Peyer's patch (tissue), 4 donors: ENCODE measurements around the gene MRPL51. TPM values are rescaled to one million over a fixed set of nuclear protein-coding genes. Genes with fewer than 3 reads are reported as not detected.

ENCODE experiments used
- DNase-seq, 3 donors: peaks; one replicate each; pipeline ENCODE4 v3.0.0-alpha.2; 2017 to 2019
- H3K27ac ChIP-seq, 4 donors: fragments of 200-600 bp; sonication (generic); one replicate each; pipeline ENCODE4 v1.5.1; 2016 to 2019
- H3K27me3 ChIP-seq, 2 donors: fragments of 200-600 bp; sonication (generic); one replicate each; pipeline ENCODE4 v1.5.1; 2019
- H3K36me3 ChIP-seq, 3 donors: fragments of 200-600 bp; sonication (generic); one replicate each; pipeline ENCODE4 v1.5.1; 2016 to 2019
- H3K4me1 ChIP-seq, 4 donors: fragments of 200-600 bp; sonication (generic); one replicate each; pipeline ENCODE4 v1.5.1; 2016 to 2019
- H3K4me3 ChIP-seq, 4 donors: fragments of 200-600 bp; sonication (generic); 1 replicate in 3 of 4; 2 replicates in 1 of 4; pipeline ENCODE4 v1.5.1; 2016 to 2019; ENCODE audit warnings: mild to moderate bottlenecking in 1 of 4
- H3K9me3 ChIP-seq, 4 donors: fragments of 200-600 bp; sonication (generic); one replicate each; pipeline ENCODE4 v1.5.1; 2016 to 2019; ENCODE audit warnings: mild to moderate bottlenecking in 1 of 4
- POLR2A ChIP-seq, 2 donors: fragments of 450-650 bp; IDR thresholded peaks; one replicate each; pipeline ENCODE4 v1.5.1; 2017; ENCODE audit warnings: antibody characterized with exemption in 2 of 2, mild to moderate bottlenecking in 2 of 2, moderate library complexity in 2 of 2
- total RNA-seq, 4 donors: library from RNA; depleted of rRNA; stranded (reverse); fragments of >200 nt; gene quantifications; one replicate each; pipeline ENCODE4 v1.1.0, GENCODE V29; 2016
- TF ChIP-seq, protein P1 (sequence below), 6 experiments: fragments of 450-650 bp in 4 of 6; fragments of 200-600 bp in 2 of 6; sonication (generic) in 1 of 6; IDR thresholded peaks; one replicate each; pipeline ENCODE4 v1.5.1; 2017 to 2019; ENCODE audit warnings: antibody characterized with exemption in 6 of 6, mild to moderate bottlenecking in 3 of 6, moderate library complexity in 1 of 6

Gene MRPL51
- total RNA-seq, 4 donors from 2014 or later, result 23.5 to 71.8 (median 61.6) TPM

DNA sequence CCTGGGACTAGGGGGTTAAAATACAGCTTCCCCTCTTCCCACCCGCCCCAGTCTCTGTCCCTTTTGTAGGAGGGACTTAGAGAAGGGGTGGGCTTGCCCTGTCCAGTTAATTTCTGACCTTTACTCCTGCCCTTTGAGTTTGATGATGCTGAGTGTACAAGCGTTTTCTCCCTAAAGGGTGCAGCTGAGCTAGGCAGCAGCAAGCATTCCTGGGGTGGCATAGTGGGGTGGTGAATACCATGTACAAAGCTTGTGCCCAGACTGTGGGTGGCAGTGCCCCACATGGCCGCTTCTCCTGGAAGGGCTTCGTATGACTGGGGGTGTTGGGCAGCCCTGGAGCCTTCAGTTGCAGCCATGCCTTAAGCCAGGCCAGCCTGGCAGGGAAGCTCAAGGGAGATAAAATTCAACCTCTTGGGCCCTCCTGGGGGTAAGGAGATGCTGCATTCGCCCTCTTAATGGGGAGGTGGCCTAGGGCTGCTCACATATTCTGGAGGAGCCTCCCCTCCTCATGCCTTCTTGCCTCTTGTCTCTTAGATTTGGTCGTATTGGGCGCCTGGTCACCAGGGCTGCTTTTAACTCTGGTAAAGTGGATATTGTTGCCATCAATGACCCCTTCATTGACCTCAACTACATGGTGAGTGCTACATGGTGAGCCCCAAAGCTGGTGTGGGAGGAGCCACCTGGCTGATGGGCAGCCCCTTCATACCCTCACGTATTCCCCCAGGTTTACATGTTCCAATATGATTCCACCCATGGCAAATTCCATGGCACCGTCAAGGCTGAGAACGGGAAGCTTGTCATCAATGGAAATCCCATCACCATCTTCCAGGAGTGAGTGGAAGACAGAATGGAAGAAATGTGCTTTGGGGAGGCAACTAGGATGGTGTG, 43.1 kb upstream of the MRPL51 start:
- H3K9me3 ChIP-seq, result no peaks in the 10 kb centered on the region
- peak overlapping the region; percentile 97 to 98 (median 98) for H3K27ac ChIP-seq
- no peaks in the 10 kb centered on the region for H3K27me3 ChIP-seq
- H3K4me3 ChIP-seq, result peak overlapping the region; percentile 67 to 96 (median 80)
- peaks cover 0 to 35% (median 0%) of the 10 kb centered on the region in 3 donors for H3K36me3 ChIP-seq
- DNase-seq, result no peak
- no peak for TF ChIP-seq POLR2A (IDR thresholded peaks at IDR 0.05)
- TF ChIP-seq, protein P1, sequence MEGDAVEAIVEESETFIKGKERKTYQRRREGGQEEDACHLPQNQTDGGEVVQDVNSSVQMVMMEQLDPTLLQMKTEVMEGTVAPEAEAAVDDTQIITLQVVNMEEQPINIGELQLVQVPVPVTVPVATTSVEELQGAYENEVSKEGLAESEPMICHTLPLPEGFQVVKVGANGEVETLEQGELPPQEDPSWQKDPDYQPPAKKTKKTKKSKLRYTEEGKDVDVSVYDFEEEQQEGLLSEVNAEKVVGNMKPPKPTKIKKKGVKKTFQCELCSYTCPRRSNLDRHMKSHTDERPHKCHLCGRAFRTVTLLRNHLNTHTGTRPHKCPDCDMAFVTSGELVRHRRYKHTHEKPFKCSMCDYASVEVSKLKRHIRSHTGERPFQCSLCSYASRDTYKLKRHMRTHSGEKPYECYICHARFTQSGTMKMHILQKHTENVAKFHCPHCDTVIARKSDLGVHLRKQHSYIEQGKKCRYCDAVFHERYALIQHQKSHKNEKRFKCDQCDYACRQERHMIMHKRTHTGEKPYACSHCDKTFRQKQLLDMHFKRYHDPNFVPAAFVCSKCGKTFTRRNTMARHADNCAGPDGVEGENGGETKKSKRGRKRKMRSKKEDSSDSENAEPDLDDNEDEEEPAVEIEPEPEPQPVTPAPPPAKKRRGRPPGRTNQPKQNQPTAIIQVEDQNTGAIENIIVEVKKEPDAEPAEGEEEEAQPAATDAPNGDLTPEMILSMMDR (IDR thresholded peaks at IDR 0.05), result no peak
- H3K4me1 ChIP-seq, result peaks cover 4 to 82% (median 36%) of the 10 kb centered on the region in 4 donors

DNA sequence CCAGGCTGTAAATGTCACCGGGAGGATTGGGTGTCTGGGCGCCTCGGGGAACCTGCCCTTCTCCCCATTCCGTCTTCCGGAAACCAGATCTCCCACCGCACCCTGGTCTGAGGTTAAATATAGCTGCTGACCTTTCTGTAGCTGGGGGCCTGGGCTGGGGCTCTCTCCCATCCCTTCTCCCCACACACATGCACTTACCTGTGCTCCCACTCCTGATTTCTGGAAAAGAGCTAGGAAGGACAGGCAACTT, 42.6 kb upstream of the MRPL51 start:
- H3K4me3 ChIP-seq, result peak overlapping the region; percentile 67 to 96 (median 80)
- H3K4me1 ChIP-seq, result peaks cover 4 to 76% (median 32%) of the 10 kb centered on the region in 4 donors
- TF ChIP-seq POLR2A (IDR thresholded peaks at IDR 0.05), result no peak
- TF ChIP-seq, protein P1 (IDR thresholded peaks at IDR 0.05), result no peak
- DNase-seq, result no peak
- H3K27ac ChIP-seq, result peak overlapping the region; percentile 97 to 98 (median 98)
- no peaks in the 10 kb centered on the region for H3K9me3 ChIP-seq
- H3K36me3 ChIP-seq, result peaks cover 0 to 41% (median 0%) of the 10 kb centered on the region in 3 donors
- no peaks in the 10 kb centered on the region for H3K27me3 ChIP-seq

DNA sequence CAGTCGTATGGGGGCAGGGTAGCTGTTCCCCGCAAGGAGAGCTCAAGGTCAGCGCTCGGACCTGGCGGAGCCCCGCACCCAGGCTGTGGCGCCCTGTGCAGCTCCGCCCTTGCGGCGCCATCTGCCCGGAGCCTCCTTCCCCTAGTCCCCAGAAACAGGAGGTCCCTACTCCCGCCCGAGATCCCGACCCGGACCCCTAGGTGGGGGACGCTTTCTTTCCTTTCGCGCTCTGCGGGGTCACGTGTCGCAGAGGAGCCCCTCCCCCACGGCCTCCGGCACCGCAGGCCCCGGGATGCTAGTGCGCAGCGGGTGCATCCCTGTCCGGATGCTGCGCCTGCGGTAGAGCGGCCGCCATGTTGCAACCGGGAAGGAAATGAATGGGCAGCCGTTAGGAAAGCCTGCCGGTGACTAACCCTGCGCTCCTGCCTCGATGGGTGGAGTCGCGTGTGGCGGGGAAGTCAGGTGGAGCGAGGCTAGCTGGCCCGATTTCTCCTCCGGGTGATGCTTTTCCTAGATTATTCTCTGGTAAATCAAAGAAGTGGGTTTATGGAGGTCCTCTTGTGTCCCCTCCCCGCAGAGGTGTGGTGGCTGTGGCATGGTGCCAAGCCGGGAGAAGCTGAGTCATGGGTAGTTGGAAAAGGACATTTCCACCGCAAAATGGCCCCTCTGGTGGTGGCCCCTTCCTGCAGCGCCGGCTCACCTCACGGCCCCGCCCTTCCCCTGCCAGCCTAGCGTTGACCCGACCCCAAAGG, 42.1 kb upstream of the MRPL51 start:
- no peak for TF ChIP-seq POLR2A (IDR thresholded peaks at IDR 0.05)
- TF ChIP-seq, protein P1 (IDR thresholded peaks at IDR 0.05), result peak in 2 of 6 experiments; percentile 21 to 40
- H3K27ac ChIP-seq, result peak overlapping the region; percentile 97 to 98 (median 98)
- H3K4me1 ChIP-seq, result peaks cover 4 to 71% (median 28%) of the 10 kb centered on the region in 4 donors
- H3K36me3 ChIP-seq, result peaks cover 0 to 46% (median 0%) of the 10 kb centered on the region in 3 donors
- H3K4me3 ChIP-seq, result peak overlapping the region; percentile 67 to 96 (median 80)
- no peaks in the 10 kb centered on the region for H3K9me3 ChIP-seq
- peak; percentile 76 to 90 (median 84) for DNase-seq
- no peaks in the 10 kb centered on the region for H3K27me3 ChIP-seq

DNA sequence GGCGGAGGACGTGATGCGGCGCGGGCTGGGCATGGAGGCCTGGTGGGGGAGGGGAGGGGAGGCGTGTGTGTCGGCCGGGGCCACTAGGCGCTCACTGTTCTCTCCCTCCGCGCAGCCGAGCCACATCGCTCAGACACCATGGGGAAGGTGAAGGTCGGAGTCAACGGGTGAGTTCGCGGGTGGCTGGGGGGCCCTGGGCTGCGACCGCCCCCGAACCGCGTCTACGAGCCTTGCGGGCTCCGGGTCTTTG, 41.6 kb upstream of the MRPL51 start:
- Histone ChIP-seq H3K4me3 (peak overlapping the region; percentile 67 to 96 (median 80)), H3K27me3 (no peaks in the 10 kb centered on the region), H3K4me1 (peaks cover 4 to 66% (median 25%) of the 10 kb centered on the region in 4 donors), H3K36me3 (peaks cover 0 to 51% (median 0%) of the 10 kb centered on the region in 3 donors), H3K27ac (peak overlapping the region; percentile 97 to 98 (median 98)), H3K9me3 (no peaks in the 10 kb centered on the region)
- peak in 1 of 3 donors; percentile 82 for DNase-seq
- TF ChIP-seq, protein P1 (IDR thresholded peaks at IDR 0.05), result no peak
- no peak for TF ChIP-seq POLR2A (IDR thresholded peaks at IDR 0.05)

DNA sequence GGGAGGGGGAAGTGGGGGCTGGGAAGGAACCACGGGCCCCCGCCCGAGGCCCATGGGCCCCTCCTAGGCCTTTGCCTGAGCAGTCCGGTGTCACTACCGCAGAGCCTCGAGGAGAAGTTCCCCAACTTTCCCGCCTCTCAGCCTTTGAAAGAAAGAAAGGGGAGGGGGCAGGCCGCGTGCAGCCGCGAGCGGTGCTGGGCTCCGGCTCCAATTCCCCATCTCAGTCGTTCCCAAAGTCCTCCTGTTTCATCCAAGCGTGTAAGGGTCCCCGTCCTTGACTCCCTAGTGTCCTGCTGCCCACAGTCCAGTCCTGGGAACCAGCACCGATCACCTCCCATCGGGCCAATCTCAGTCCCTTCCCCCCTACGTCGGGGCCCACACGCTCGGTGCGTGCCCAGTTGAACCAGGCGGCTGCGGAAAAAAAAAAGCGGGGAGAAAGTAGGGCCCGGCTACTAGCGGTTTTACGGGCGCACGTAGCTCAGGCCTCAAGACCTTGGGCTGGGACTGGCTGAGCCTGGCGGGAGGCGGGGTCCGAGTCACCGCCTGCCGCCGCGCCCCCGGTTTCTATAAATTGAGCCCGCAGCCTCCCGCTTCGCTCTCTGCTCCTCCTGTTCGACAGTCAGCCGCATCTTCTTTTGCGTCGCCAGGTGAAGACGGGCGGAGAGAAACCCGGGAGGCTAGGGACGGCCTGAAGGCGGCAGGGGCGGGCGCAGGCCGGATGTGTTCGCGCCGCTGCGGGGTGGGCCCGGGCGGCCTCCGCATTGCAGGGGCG, 41.0 kb upstream of the MRPL51 start, which contains the start of gene GAPDH:
Gene GAPDH, plus strand, starts transcription at position 595 of the 772 bp plus-strand sequence. CDS start 316 bp downstream, outside the sequence.
- Histone ChIP-seq H3K36me3 (peaks cover 0 to 56% (median 0%) of the 10 kb centered on the region in 3 donors), H3K27me3 (no peaks in the 10 kb centered on the region), H3K4me3 (peak within 1 kb of the TSS; percentile 67 to 96 (median 80)), H3K4me1 (peaks cover 4 to 61% (median 25%) of the 10 kb centered on the region in 4 donors), H3K27ac (peak within 1 kb of the TSS; percentile 97 to 98 (median 98)), H3K9me3 (no peaks in the 10 kb centered on the region)
- TF ChIP-seq POLR2A (IDR thresholded peaks at IDR 0.05), result peak; percentile 98 to 99
- TF ChIP-seq, protein P1 (IDR thresholded peaks at IDR 0.05), result peak in 1 of 6 experiments; percentile 16
- DNase-seq, result peak; percentile 87 to 96 (median 95)
